GM19238 (cell line): Measurements from ENCODE around the gene ZNF777.
"Not testable (repeated sequence)": the region's sequence is repeated elsewhere in the genome, so short reads cannot be mapped to it uniquely, and the experiment has no call there.

Experiments
- DNase-seq: peaks from one replicate; pipeline ENCODE4 v3.0.0; 2011; ENCODE audit warnings: low spot score; ENCODE audit not compliant: insufficient read length

The ZNF777 gene

GRCh38 chr7:149455175-149455950 is 5.5 kb downstream of the ZNF777 start:
- no peak for DNase-seq

- no peak for DNase-seq
These were observed 6.1 kb downstream of the ZNF777 start for GRCh38 chr7:149454750-149455149.

- no peak for DNase-seq
These were observed 6.9 kb downstream of the ZNF777 start for GRCh38 chr7:149454006-149454405.

- no peak for DNase-seq
These were observed 10.0 kb downstream of the ZNF777 start for GRCh38 chr7:149450821-149451220.

DNA sequence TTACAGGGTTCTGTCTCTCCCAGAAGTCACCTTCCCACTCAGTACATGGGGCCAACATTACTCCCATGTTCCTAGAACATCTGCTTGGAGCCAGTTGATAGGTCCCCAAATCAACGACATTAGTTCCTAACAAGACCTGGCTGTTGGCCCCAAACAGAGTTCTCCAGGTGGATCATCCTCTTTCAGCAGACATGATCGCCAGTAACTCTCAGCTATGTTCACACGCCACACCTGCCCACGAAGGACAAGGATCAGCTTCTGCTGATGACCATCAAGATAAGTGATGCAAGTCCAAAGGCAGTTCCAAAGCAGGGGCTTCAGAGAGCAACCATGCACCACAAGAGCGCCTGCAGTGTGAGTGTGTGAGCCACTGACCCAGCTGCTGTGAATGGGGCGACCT is 11.0 kb downstream of the ZNF777 start:
- DNase-seq = no peak

- no peak for DNase-seq
These were observed 11.9 kb downstream of the ZNF777 start for GRCh38 chr7:149448961-149449360.

DNA sequence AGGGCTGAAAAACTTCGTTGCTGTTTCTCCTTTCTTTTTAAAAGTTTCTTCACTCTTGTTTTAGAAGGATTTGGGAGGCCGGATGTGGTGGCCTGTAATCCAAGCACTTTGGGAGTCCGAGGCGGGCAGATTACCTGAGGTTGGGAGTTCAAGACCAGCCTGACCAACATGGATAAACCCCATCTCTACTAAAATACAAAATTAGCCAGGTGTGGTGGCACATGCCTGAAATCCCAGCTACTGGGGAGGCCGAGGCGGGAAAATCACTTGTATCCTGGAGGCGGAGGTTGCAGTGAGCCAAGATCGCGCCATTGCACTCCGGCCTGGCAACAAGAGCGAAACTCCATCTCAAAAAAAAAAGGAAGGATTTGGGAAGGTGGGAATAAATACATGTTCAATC is 14.8 kb downstream of the ZNF777 start:
- DNase-seq = not testable (repeated sequence)

GRCh38 chr7:149444287-149444686 is 16.6 kb downstream of the ZNF777 start:
- DNase-seq = no peak

- no peak for DNase-seq
These were observed 17.3 kb downstream of the ZNF777 start for GRCh38 chr7:149443523-149443922.

DNA sequence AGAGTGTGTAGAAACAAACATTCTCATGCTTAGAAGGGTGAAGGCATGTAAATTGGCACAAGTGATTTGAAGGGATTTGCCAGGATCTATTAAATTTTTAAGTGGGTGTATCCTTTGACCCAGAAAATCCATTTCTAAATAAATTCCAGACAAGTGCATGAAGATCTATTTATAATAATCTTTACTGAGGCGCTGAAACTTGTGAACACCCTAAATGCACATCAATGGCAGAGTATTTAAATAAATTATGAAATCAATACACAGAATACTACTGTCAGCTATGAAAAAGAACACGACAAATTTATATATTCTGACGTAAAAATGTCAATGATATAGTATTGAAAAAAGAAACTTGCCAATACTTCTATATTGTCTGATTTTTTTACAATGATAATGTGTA is 17.9 kb downstream of the ZNF777 start:
- DNase-seq = no peak

GRCh38 chr7:149440222-149440621 is 20.6 kb downstream of the ZNF777 start:
- no peak for DNase-seq

- DNase-seq = no peak
These were observed 24.5 kb downstream of the ZNF777 start for GRCh38 chr7:149436358-149436757.

DNA sequence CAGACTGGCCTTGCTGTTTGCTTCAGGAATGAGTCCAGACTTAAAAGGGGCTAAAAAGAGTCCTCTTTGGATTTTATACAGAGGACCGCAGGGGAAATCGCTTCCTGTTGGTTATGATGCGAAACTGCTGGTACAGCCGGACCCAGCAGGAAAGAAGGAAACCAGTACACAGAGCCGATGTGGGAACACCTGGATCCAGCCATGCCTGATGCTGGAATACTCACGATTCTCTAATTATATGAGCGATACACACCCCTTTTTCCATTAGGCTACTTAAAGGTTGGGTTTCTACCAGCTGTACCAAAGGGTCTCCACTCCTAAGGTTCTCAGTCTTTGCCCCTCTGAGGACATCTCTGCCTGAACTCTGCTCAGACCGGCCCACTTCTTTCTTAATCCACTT is 27.7 kb downstream of the ZNF777 start:
- DNase-seq = no peak

GRCh38 chr7:149432121-149432691 is 28.7 kb downstream of the ZNF777 start:
- DNase-seq = no peak

GRCh38 chr7:149431486-149432120 is 29.3 kb downstream of the ZNF777 start:
- no peak for DNase-seq

GRCh38 chr7:149430192-149430591 is 30.7 kb downstream of the ZNF777 start:
- DNase-seq = no peak

DNA sequence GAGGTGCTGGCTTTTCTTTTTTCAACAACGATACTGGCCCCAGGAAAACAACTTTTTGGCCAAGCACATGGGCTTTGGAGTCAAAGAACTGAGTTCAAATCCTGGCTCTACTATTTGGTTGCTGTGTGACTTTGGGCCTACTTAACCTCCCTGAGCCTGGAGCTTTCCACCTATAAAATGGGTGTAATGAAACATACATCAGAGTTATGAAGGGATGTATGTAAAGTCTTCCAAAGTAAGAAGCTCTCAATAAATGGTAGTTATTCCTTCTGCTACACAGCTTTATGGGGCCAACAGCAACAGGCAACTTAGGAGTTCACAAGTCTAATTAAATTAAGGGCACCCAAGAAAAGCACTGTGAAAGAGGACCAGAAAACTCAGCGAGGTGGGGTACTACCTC is 33.0 kb downstream of the ZNF777 start:
- no peak for DNase-seq

DNA sequence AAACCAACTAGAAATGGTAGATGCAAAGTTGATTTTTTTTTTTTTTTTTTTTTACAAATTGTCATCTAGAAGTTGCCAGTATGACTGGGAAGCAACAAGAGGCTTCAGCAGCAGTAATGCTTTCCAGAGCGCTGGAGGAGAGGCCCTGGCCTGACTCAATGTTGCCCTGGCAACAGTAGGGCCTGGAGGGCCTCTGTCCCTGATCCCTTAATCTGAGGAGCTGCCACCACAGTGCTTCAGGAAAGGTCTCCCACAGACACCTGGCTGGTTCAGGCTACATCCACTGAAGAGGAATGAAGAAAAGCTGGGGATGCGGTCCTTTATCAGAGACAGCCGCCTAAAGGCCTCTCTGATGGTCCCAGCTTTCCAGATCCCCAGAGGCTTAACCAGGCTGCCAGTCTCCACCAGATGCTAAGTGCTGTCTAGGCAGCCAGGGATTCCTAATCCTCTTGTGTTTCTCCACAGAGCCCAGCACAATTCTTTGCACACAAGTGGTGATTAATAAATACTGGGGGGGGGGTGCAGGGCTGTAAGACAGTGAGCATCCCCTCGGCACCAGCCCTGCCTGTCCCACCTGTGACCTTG is 33.7 kb downstream of the ZNF777 start:
- no peak for DNase-seq

- DNase-seq = no peak
These were observed 37.3 kb downstream of the ZNF777 start for GRCh38 chr7:149423449-149424110.

DNA sequence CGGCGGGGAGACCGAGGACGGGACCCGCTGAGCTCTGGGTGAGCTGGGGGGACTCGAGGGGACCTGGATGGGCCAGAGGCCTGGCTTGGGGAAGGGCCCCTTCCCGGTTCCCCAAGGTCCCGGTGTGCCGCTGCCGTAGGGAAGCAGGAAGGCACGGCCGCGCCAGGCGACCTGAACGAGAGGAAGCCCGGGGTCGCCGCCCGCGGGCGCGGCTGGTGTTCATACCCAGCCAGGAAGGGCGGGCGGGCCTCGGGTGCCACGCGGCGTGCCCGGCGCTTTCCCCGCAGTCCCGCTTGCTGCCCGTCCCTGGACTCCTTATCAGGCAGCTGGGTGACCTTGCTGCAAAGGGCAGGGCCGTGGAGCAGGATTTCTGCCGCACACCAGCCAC is 38.0 kb downstream of the ZNF777 start:
- DNase-seq = peak; percentile 39

DNA sequence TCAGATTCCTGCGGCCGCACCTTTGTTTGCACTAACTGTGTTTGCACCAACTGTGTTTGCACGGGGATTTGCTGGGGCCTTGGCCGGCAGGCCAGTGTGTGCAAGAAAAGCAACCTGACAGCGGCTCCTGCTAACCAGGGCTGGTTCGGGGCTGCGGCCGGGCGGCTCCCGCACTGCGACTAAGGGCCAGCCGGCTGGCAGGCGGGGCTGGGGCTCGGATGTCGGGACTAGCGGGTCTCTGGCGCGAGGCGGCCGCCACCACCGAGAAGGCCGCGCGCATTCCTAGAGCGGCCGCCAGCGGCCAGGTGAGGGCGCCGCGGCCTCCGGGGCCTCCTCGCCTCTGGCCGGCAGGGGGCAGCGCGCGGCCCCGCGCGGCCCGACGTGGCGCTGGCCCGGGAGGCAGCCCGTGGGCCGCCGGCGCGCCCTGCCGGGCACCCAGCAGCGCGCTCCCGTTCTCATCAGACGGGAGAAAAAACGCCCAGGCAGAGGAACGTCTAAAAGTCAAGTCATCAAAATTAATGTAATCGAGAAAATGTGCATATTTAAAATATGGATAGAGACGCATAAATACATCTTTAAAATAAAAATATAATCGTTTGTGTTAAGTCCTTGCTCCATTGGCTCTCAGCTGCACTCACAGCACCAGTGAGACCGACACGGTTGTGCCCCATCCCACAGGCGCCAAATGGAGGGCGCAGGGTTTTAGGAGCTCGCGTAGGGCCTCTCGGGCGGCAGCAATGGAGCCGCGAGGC is 38.5 kb downstream of the ZNF777 start:
- DNase-seq = peak; percentile 94
